GM21619 (cell line): ENCODE results near the gene MAU2.

Source experiments
- ATAC-seq: cut with Tn5 transposase; IDR thresholded peaks from one replicate; pipeline ENCODE4 v1.9.1; 2021; ENCODE audit not compliant: unreplicated experiment

Gene MAU2

GRCh38 chr19:19407633-19407930, 87.0 kb downstream of the MAU2 start:
- ATAC-seq = no peak
